NB4 (cell line): ENCODE data around the gene FGF10.

ENCODE experiments used
- CTCF ChIP-seq: IDR thresholded peaks from one replicate; pipeline ENCODE4 v1.5.1; 2012; ENCODE audit warnings: low read depth, low read length
- MAX ChIP-seq: IDR thresholded peaks from 2 replicates; pipeline ENCODE4 v1.6.1; 2011; ENCODE audit warnings: low read depth, low read length
- POLR2A ChIP-seq: IDR thresholded peaks from 2 replicates; pipeline ENCODE4 v1.6.1; 2011; ENCODE audit warnings: mild to moderate bottlenecking; ENCODE audit not compliant: insufficient read length; ENCODE audit errors: extremely low read depth

- TF ChIP-seq CTCF (no peak), POLR2A (no peak), MAX (no peak)
Observed at GRCh38 chr5:44275329-44275728, 113.9 kb downstream of the FGF10 start.
